K562 (cell line): Measurements from ENCODE around the gene HBEGF. TPM values are rescaled to one million over a fixed set of nuclear protein-coding genes. Genes with fewer than 3 reads are reported as not detected.

Source experiments
- ADNP ChIP-seq: fragments of 200-800 bp; sonication (Bioruptor generic); IDR thresholded peaks from 2 replicates; pipeline ENCODE4 v1.6.1; 2016; ENCODE audit warnings: missing genetic modification characterization, missing compliant biosample characterization
- EWSR1 ChIP-seq: fragments of 450-650 bp; IDR thresholded peaks from 2 replicates; pipeline ENCODE4 v1.6.1; 2018; ENCODE audit warnings: borderline replicate concordance, mild to moderate bottlenecking, low read depth, moderate library complexity; ENCODE audit not compliant: partially characterized antibody
- FOXJ3 ChIP-seq: sonication (generic); formaldehyde crosslinking; IDR thresholded peaks from 2 replicates; pipeline ENCODE4 v1.4.0; 2020; ENCODE audit warnings: mild to moderate bottlenecking, missing genetic modification reagents
- HDAC1 ChIP-seq, 2 experiments: fragments of 450-650 bp; IDR thresholded peaks; 2 replicates each; pipeline ENCODE4 v1.6.1; 2016 to 2017; ENCODE audit warnings: inconsistent platforms in 1 of 2, mild to moderate bottlenecking in 1 of 2, moderate library complexity in 1 of 2
- RFX1 ChIP-seq: fragments of 450-650 bp; IDR thresholded peaks from 2 replicates; pipeline ENCODE4 v1.6.1; 2016; ENCODE audit warnings: mild to moderate bottlenecking, moderate library complexity
- ZNF311 ChIP-seq: fragments of 250-450 bp; sonication (Bioruptor Pico); IDR thresholded peaks from 2 replicates; pipeline ENCODE4 v1.4.0; 2020; ENCODE audit warnings: mild to moderate bottlenecking, moderate library complexity
- polyA plus RNA-seq, 8 experiments: library from polyadenylated mRNA; depleted of rRNA in 4 of 8; stranded (reverse) in 5 of 8; unstranded in 3 of 8; fragments of >200 nt; fragmentation: Nextera tagmentation in 2 of 8; fragmentation: Illumina TruSeq in 1 of 8; extraction: Ambion mirVana in 2 of 8; extraction: Trizol in 1 of 8; gene quantifications; 2 replicates each; pipeline versions ENCODE4 v1.2.1 to v1.2.3, GENCODE V29; 2011 to 2014; ENCODE audit warnings: inconsistent platforms in 1 of 8, missing spikeins in 1 of 8
- total RNA-seq, 7 experiments: library from RNA; depleted of rRNA in 6 of 7; stranded (reverse); fragments of >200 nt in 6 of 7; fragmentation: Illumina TruSeq in 2 of 7; extraction: Trizol in 2 of 7; gene quantifications; 2 replicates each; pipeline versions ENCODE4 v1.2.1 to v1.2.3, GENCODE V29; 2011 to 2021; ENCODE audit warnings: low replicate concordance in 1 of 7
- TF ChIP-seq, protein P1 (sequence below): sonication (generic); formaldehyde crosslinking; IDR thresholded peaks from 2 replicates; pipeline ENCODE4 v1.8.0; 2023; ENCODE audit warnings: mild to moderate bottlenecking, missing genetic modification reagents
- TF ChIP-seq, protein P2 (sequence below): sonication (generic); formaldehyde crosslinking; IDR thresholded peaks from 2 replicates; pipeline ENCODE4 v1.4.0; 2020; ENCODE audit warnings: mild to moderate bottlenecking, missing genetic modification reagents

The HBEGF gene
- total and polyA plus RNA-seq, 9 of the 15 experiments (the other 6 are each of a cell fraction or from before 2014, with no cell fraction given), result 0.11 to 1.1 (median 0.60) TPM

DNA sequence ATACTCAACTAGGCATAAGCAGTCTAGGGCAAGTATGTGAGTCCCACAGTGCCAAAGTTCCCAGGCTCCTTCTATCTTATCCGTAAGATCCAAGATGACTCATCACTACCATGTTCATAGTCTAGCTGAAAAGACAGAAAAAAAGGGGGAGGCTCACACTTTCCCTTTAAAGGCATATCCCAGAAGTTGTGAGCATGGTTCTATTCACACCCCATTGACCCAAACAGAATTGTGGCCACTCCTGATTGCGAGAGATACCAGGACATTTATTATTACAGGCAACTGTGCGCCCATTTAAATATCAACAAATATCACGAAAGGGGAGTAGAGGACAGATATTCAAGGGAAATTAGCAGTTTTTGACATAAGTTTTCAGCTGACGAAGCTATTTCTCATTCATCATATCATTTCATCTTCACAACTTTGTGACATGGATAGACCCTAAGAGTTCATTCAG lies 35.4 kb downstream of the HBEGF start (continued):
- no peak for TF ChIP-seq HDAC1 (IDR thresholded peaks at IDR 0.05)
- TF ChIP-seq ZNF311 (CRISPR knock-in tag), result no peak
- no peak for TF ChIP-seq FOXJ3
- TF ChIP-seq, protein P1, sequence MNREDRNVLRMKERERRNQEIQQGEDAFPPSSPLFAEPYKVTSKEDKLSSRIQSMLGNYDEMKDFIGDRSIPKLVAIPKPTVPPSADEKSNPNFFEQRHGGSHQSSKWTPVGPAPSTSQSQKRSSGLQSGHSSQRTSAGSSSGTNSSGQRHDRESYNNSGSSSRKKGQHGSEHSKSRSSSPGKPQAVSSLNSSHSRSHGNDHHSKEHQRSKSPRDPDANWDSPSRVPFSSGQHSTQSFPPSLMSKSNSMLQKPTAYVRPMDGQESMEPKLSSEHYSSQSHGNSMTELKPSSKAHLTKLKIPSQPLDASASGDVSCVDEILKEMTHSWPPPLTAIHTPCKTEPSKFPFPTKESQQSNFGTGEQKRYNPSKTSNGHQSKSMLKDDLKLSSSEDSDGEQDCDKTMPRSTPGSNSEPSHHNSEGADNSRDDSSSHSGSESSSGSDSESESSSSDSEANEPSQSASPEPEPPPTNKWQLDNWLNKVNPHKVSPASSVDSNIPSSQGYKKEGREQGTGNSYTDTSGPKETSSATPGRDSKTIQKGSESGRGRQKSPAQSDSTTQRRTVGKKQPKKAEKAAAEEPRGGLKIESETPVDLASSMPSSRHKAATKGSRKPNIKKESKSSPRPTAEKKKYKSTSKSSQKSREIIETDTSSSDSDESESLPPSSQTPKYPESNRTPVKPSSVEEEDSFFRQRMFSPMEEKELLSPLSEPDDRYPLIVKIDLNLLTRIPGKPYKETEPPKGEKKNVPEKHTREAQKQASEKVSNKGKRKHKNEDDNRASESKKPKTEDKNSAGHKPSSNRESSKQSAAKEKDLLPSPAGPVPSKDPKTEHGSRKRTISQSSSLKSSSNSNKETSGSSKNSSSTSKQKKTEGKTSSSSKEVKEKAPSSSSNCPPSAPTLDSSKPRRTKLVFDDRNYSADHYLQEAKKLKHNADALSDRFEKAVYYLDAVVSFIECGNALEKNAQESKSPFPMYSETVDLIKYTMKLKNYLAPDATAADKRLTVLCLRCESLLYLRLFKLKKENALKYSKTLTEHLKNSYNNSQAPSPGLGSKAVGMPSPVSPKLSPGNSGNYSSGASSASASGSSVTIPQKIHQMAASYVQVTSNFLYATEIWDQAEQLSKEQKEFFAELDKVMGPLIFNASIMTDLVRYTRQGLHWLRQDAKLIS, result no peak
- TF ChIP-seq ADNP, result no peak; the same call in 1 of the 2 replicates
- TF ChIP-seq, protein P2, sequence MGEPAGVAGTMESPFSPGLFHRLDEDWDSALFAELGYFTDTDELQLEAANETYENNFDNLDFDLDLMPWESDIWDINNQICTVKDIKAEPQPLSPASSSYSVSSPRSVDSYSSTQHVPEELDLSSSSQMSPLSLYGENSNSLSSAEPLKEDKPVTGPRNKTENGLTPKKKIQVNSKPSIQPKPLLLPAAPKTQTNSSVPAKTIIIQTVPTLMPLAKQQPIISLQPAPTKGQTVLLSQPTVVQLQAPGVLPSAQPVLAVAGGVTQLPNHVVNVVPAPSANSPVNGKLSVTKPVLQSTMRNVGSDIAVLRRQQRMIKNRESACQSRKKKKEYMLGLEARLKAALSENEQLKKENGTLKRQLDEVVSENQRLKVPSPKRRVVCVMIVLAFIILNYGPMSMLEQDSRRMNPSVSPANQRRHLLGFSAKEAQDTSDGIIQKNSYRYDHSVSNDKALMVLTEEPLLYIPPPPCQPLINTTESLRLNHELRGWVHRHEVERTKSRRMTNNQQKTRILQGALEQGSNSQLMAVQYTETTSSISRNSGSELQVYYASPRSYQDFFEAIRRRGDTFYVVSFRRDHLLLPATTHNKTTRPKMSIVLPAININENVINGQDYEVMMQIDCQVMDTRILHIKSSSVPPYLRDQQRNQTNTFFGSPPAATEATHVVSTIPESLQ (CRISPR knock-in tag), result no peak
- no peak for TF ChIP-seq EWSR1
- no peak for TF ChIP-seq RFX1
